Measurements from ENCODE around the gene CABLES2.

The CABLES2 gene

GRCh38 chr20:62387219-62387913, 19.7 kb downstream of the CABLES2 start:
- peak overlapping the region; percentile 95 for H3K4me3 ChIP-seq (replicated peaks; ENCODE audit: low read depth, low read length)
- DNase-seq (ENCODE audit: low read depth), result no peak
- no peak for TF ChIP-seq CTCF (IDR thresholded peaks at IDR 0.05; ENCODE audit: low read length, missing control alignments)

GRCh38 chr20:62386383-62387218, 20.5 kb downstream of the CABLES2 start, which contains the start of gene RPS21:
TSS of gene RPS21 (plus strand) at chr20:62387103. CDS start at chr20:62387339, 236 bp downstream.
- peak; percentile 91 for DNase-seq (ENCODE audit: low read depth)
- H3K4me3 ChIP-seq (replicated peaks; ENCODE audit: low read depth, low read length), result peak within 1 kb of the TSS; percentile 95
- no peak for TF ChIP-seq CTCF (IDR thresholded peaks at IDR 0.05; ENCODE audit: low read length, missing control alignments)

- H3K4me3 ChIP-seq (replicated peaks; ENCODE audit: low read depth, low read length), result no peak overlapping the region
- DNase-seq (ENCODE audit: low read depth), result peak; percentile 77
- peak; percentile 88 for TF ChIP-seq CTCF (IDR thresholded peaks at IDR 0.05; ENCODE audit: low read length, missing control alignments)
Measured at GRCh38 chr20:62382306-62383198, 24.5 kb downstream of the CABLES2 start.

- no peak overlapping the region for H3K4me3 ChIP-seq (replicated peaks; ENCODE audit: low read depth, low read length)
- TF ChIP-seq CTCF (IDR thresholded peaks at IDR 0.05; ENCODE audit: low read length, missing control alignments), result no peak
- DNase-seq (ENCODE audit: low read depth), result no peak
Measured at GRCh38 chr20:62381842-62382241, 25.2 kb downstream of the CABLES2 start.

GRCh38 chr20:62381202-62381797, 25.8 kb downstream of the CABLES2 start:
- no peak for TF ChIP-seq CTCF (IDR thresholded peaks at IDR 0.05; ENCODE audit: low read length, missing control alignments)
- peak; percentile 74 for DNase-seq (ENCODE audit: low read depth)
- H3K4me3 ChIP-seq (replicated peaks; ENCODE audit: low read depth, low read length), result no peak overlapping the region

GRCh38 chr20:62378215-62378614, 28.9 kb downstream of the CABLES2 start:
- no peak overlapping the region for H3K4me3 ChIP-seq (replicated peaks; ENCODE audit: low read depth, low read length)
- TF ChIP-seq CTCF (IDR thresholded peaks at IDR 0.05; ENCODE audit: low read length, missing control alignments), result no peak
- no peak for DNase-seq (ENCODE audit: low read depth)

Data from fibroblast of pulmonary artery (primary cell).